HCT116 (cell line): ENCODE results near the gene WDR27.

Experiments used
- CTCF ChIP-seq, 3 experiments: fragments of 200-600 bp in 1 of 3; sonication (generic) in 1 of 3; IDR thresholded peaks in 2 of 3; conservative IDR thresholded peaks in 1 of 3; 2 replicates each; pipeline ENCODE4 v1.5.1; 2012 to 2017; ENCODE audit warnings: low read depth in 2 of 3, low read length in 2 of 3, antibody characterized with exemption in 1 of 3, borderline replicate concordance in 1 of 3, control low read depth in 1 of 3, mild to moderate bottlenecking in 1 of 3, mixed read lengths in 1 of 3, mixed run types in 1 of 3, moderate library complexity in 1 of 3; ENCODE audit not compliant: insufficient read depth in 1 of 3
- EZH2 ChIP-seq: fragments of 200-600 bp; sonication (generic); IDR thresholded peaks from 2 replicates; pipeline ENCODE4 v1.6.1; 2017; ENCODE audit warnings: antibody characterized with exemption, mixed run types
- EZH2phosphoT487 ChIP-seq: fragments of 200-600 bp; IDR thresholded peaks from 2 replicates; pipeline ENCODE4 v1.6.1; 2018; ENCODE audit warnings: antibody characterized with exemption, borderline replicate concordance
- FOSL1 ChIP-seq: IDR thresholded peaks from 2 replicates; pipeline ENCODE4 v1.6.1; 2012; ENCODE audit warnings: low read depth
- JUND ChIP-seq: IDR thresholded peaks from 2 replicates; pipeline ENCODE4 v1.6.1; 2012
- MAX ChIP-seq: IDR thresholded peaks from 2 replicates; pipeline ENCODE4 v1.6.1; 2012
- POLR2A ChIP-seq: IDR thresholded peaks from 2 replicates; pipeline ENCODE4 v1.7.0; 2011; ENCODE audit warnings: borderline replicate concordance; ENCODE audit not compliant: insufficient read depth, insufficient read length; ENCODE audit errors: extremely low read depth
- POLR2AphosphoS5 ChIP-seq: IDR thresholded peaks from 2 replicates; pipeline ENCODE4 v1.6.1; 2011; ENCODE audit warnings: mild to moderate bottlenecking, low read depth, low read length, moderate library complexity
- SP1 ChIP-seq: IDR thresholded peaks from 2 replicates; pipeline ENCODE4 v1.6.1; 2012; ENCODE audit warnings: low read depth
- TCF7L2 ChIP-seq: IDR thresholded peaks from 2 replicates; pipeline ENCODE4 v1.7.0; 2011; ENCODE audit warnings: borderline replicate concordance, inconsistent platforms; ENCODE audit not compliant: insufficient read depth, insufficient read length; ENCODE audit errors: extremely low read depth
- ZBTB33 ChIP-seq: IDR thresholded peaks from 2 replicates; pipeline ENCODE4 v1.6.1; 2011; ENCODE audit warnings: mild to moderate bottlenecking, low read length, moderate library complexity; ENCODE audit not compliant: insufficient replicate concordance; ENCODE audit errors: extremely low read depth
- ZNF274 ChIP-seq: fragments of 200-500 bp; sonication (Bioruptor generic); IDR thresholded peaks from 2 replicates; pipeline ENCODE4 v1.6.1; 2014; ENCODE audit warnings: mild to moderate bottlenecking, low read depth, low read length, inconsistent platforms

- TF ChIP-seq POLR2A (no peak), EZH2 (no peak), POLR2AphosphoS5 (no peak), CTCF (IDR thresholded peaks at IDR 0.05 in 2 of 3, conservative IDR thresholded peaks at IDR 0.05 in 1 of 3; ENCODE audit: borderline replicate concordance in 1 of 3, insufficient read depth in 1 of 3, low read depth in 2 of 3, low read length in 2 of 3) (no peak), ZNF274 (no peak), TCF7L2 (no peak), ZBTB33 (no peak), MAX (no peak), EZH2phosphoT487 (no peak), SP1 (no peak), FOSL1 (no peak), JUND (no peak)
These were observed 75.7 kb downstream of the WDR27 start for GRCh38 chr6:169626169-169626568.
